ENCODE measurements around the gene MRPL20.

MRPL20 gene

DNA sequence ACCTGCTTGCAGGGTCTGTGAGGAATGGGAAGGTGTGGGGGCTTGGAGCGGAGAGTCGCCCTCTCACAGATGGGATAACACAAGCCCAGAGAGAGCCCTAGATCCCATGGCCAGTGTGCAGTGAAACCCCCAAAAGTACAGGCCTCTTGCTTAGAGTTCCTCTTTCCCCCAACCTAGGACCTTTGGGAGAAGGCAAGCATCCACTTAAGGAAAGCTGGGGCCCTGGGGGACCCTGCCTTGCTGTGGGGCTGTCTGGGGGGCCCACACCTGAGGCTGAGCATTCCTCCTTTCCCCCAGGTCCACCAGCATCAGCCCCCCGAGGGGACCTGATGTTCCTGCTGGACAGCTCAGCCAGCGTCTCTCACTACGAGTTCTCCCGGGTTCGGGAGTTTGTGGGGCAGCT is 29.5 kb upstream of the MRPL20 start:
- Histone ChIP-seq H3K9me3 (no peaks in the 10 kb centered on the region), H3K36me3 (no peaks in the 10 kb centered on the region), H3K4me1 (peaks cover 38% of the 10 kb centered on the region), H3K4me3 (ENCODE audit: low read depth, low read length) (peak overlapping the region; percentile 58), H3K27me3 (no peaks in the 10 kb centered on the region)
- no peak for TF ChIP-seq CTCF (IDR thresholded peaks at IDR 0.05; ENCODE audit: low read depth, low read length)
- DNase-seq: no peak

DNA sequence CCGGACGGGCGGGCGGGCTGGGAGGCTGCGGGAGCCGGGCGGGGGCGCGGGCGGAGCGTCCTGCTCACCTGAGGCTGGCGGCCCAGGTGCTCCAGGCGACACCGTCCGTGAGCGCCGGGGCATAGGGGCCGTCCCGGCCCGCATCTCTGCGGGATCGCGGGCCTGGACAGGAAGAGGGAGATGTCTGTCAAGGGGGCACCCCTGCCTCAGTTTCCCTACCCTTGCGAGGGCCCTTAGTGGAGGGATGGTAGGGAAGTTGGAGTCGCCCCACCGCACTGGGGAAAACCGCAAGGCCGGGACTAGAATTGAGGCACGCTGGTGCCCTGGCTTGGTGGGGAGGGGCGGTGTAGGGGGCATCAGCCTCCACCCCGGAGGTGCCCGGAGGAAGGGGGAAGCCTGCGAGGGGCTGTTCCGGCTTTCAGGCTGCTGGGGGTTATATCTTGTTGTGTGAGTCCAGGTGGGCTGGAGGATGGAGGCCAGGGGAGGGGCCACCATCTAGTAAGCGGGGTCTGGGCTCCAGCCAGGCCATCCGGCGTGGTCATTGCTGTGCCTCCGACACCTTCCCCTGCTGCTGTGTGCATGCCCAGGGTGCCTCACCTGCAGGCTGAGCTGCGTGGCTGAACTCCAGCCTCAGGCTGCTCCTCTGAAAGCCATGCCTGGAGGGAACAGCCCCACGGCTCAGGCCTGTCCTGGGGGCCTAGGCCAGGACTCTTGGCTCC is 29.0 kb upstream of the MRPL20 start:
- Histone ChIP-seq H3K27me3 (no peaks in the 10 kb centered on the region), H3K4me3 (ENCODE audit: low read depth, low read length) (peak overlapping the region; percentile 58), H3K9me3 (no peaks in the 10 kb centered on the region), H3K36me3 (no peaks in the 10 kb centered on the region), H3K4me1 (peaks cover 41% of the 10 kb centered on the region)
- peak; percentile 20 for DNase-seq
- TF ChIP-seq CTCF (IDR thresholded peaks at IDR 0.05; ENCODE audit: low read depth, low read length): no peak

DNA sequence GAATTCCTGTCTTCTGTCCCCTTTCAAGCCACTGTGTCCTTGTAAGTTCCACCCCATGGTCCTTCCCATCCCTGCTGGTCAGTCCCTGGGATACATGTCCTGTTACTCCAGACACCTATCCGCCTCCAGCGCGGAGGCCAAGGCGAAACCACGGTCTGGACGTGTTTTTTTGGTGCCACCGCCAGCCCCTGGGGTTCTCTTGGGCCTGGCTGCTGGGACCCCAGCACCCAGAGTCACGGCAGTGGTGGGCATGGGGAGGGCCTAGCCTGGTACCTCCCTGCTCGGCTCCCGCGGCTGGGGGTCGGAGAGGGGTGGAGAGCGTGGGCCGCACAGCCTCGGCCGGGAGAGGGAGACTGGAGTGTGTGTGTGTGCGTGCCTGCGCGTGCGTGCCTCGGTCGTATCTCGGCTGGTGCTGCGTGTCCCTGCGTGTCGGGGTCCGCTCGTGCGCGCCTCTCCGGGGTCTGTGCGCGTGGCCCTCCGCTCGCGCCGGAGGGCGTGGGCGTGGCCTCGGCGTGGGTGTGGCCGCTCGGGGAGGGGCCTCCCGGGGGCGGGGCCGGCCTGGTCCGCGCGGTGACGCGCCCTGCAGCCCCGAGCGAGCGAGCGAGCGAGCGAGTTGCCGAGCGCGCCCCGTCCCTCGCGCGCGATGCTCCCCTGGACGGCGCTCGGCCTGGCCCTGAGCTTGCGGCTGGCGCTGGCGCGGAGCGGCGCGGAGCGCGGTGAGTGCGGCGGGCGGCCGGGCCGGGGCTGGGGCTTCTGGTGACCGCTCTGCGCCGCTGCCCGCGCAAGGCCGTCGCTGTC is 28.2 kb upstream of the MRPL20 start, which contains the start of gene VWA1:
VWA1 (plus strand) TSS at position 585 of the 798 bp plus-strand sequence; CDS start at position 644, 59 bp downstream.
- peak; percentile 88 for DNase-seq
- H3K36me3 ChIP-seq: no peaks in the 10 kb centered on the region
- TF ChIP-seq CTCF (IDR thresholded peaks at IDR 0.05; ENCODE audit: low read depth, low read length): no peak; the same call in 1 of the 2 replicates
- no peaks in the 10 kb centered on the region for H3K9me3 ChIP-seq
- H3K4me1 ChIP-seq: peaks cover 46% of the 10 kb centered on the region
- H3K4me3 ChIP-seq (ENCODE audit: low read depth, low read length): peak within 1 kb of the TSS; percentile 58
- H3K27me3 ChIP-seq: no peaks in the 10 kb centered on the region

DNA sequence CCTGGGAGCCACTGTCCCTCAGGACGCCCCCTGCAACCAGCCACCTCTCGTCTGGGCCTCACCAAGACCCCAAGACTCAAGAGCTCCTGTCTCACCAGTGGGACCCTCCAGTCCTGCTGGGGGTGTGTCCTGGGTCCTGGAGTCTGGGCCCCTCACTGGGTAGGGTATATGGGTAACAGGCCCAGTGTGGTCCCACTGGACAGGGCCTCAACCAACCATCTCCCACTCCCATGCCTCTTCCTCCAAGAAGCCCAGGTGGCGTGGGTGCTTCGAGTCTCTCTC is 27.7 kb upstream of the MRPL20 start:
- Histone ChIP-seq H3K9me3 (no peaks in the 10 kb centered on the region), H3K27me3 (no peaks in the 10 kb centered on the region), H3K4me1 (peaks cover 47% of the 10 kb centered on the region), H3K36me3 (no peaks in the 10 kb centered on the region), H3K4me3 (ENCODE audit: low read depth, low read length) (peak overlapping the region; percentile 56)
- DNase-seq: no peak
- no peak for TF ChIP-seq CTCF (IDR thresholded peaks at IDR 0.05; ENCODE audit: low read depth, low read length)

GRCh38 chr1:1434131-1434823 is 27.2 kb upstream of the MRPL20 start:
- TF ChIP-seq CTCF (IDR thresholded peaks at IDR 0.05; ENCODE audit: low read depth, low read length): no peak
- H3K4me1 ChIP-seq: peaks cover 47% of the 10 kb centered on the region
- no peaks in the 10 kb centered on the region for H3K9me3 ChIP-seq
- H3K4me3 ChIP-seq (ENCODE audit: low read depth, low read length): no peak overlapping the region
- no peaks in the 10 kb centered on the region for H3K36me3 ChIP-seq
- DNase-seq: peak; percentile 16
- H3K27me3 ChIP-seq: no peaks in the 10 kb centered on the region
